Panc1 (cell line): Measurements from ENCODE around the gene CLDN4. TPM values are rescaled to one million over a fixed set of nuclear protein-coding genes. Genes with fewer than 3 reads are reported as not detected.

Experiments used
- ATAC-seq: fragments of 200-7000 bp; cut with Tn5 transposase; 2 replicates; pipeline ENCODE4 v1.9.1; 2020; ENCODE audit warnings: mild to moderate bottlenecking, moderate library complexity
- BruUV-seq: library from RNA; stranded (reverse); fragments of 400-500 nt; replicated peaks from 2 replicates; lab custom pipeline; 2021; lab: Mats Ljungman, UMichigan
- CTCF ChIA-PET: fragments of 300-600 bp; sonication (Branson Sonifier 250); formaldehyde crosslinking; loops from one replicate; lab custom pipeline; 2022; ENCODE audit warnings: antibody characterized with exemption; lab: Charles Lee
- POLR2A ChIA-PET: fragments of 300-600 bp; sonication (Branson Sonifier 250); formaldehyde crosslinking; loops from one replicate; lab custom pipeline; 2022; ENCODE audit warnings: antibody characterized with exemption; lab: Charles Lee
- DNase-seq: peaks from one replicate; pipeline ENCODE4 v3.0.0-alpha.2; 2010; ENCODE audit warnings: low read depth, low spot score
- H3K27ac ChIP-seq: 2 replicates; pipeline ENCODE4 v1.5.1; 2011; ENCODE audit warnings: mild to moderate bottlenecking, low read length, inconsistent platforms
- H3K27me3 ChIP-seq: fragments of 200-500 bp; sonication (Bioruptor generic); 2 replicates; pipeline ENCODE4 v1.6.0; 2014; ENCODE audit warnings: low read length, inconsistent platforms; ENCODE audit not compliant: control insufficient read depth, insufficient read depth
- H3K36me3 ChIP-seq: fragments of 200-500 bp; sonication (Bioruptor generic); 2 replicates; pipeline ENCODE4 v1.5.1; 2014; ENCODE audit warnings: inconsistent platforms, mild to moderate bottlenecking, low read length, moderate library complexity; ENCODE audit not compliant: control insufficient read depth, insufficient read depth
- H3K4me1 ChIP-seq: 2 replicates; pipeline ENCODE4 v1.5.1; 2011; ENCODE audit warnings: inconsistent platforms, mild to moderate bottlenecking, low read length, moderate library complexity; ENCODE audit not compliant: control insufficient read depth, insufficient read depth
- H3K4me3 ChIP-seq, 2 experiments: 2 replicates each; pipeline ENCODE4 v1.5.1; 2011 to 2012; ENCODE audit warnings: low read depth in 2 of 2, low read length in 2 of 2, mild to moderate bottlenecking in 2 of 2, inconsistent platforms in 1 of 2, moderate library complexity in 1 of 2
- H3K9me3 ChIP-seq: fragments of 200-500 bp; sonication (Bioruptor generic); 2 replicates; pipeline ENCODE4 v1.5.1; 2014; ENCODE audit warnings: low read depth, mild to moderate bottlenecking, inconsistent platforms, low read length, moderate library complexity; ENCODE audit not compliant: control insufficient read depth, insufficient read depth
- CTCF ChIP-seq: fragments of 450-650 bp; IDR thresholded peaks from 2 replicates; pipeline ENCODE4 v1.5.1; 2017; ENCODE audit warnings: mild to moderate bottlenecking
- POLR2AphosphoS5 ChIP-seq: IDR thresholded peaks from 2 replicates; pipeline ENCODE4 v1.6.1; 2012; ENCODE audit warnings: mild to moderate bottlenecking, low read depth, low read length, moderate library complexity
- SIN3A ChIP-seq: IDR thresholded peaks from 2 replicates; pipeline ENCODE4 v1.6.1; 2012; ENCODE audit warnings: low read depth, mild to moderate bottlenecking, low read length, moderate library complexity, borderline replicate concordance; ENCODE audit not compliant: insufficient read depth
- TCF7L2 ChIP-seq: IDR thresholded peaks from 2 replicates; pipeline ENCODE4 v1.6.1; 2011; ENCODE audit warnings: mild to moderate bottlenecking, low read depth, low read length, inconsistent platforms
- in situ Hi-C: cut with HindIII; loops from 2 replicates; pipeline ENCODE4 v1.10.0; 2016; ENCODE audit warnings: low sequenced_read_pairs, low pct_unique_long_range_greater_than_20kb
- intact Hi-C: fragments of 100-400 bp; cut with micrococcal nuclease; formaldehyde crosslinking; loops from one replicate; pipeline ENCODE4 v1.10.0; 2022; ENCODE audit not compliant: unreplicated experiment
- total RNA-seq: library from RNA; stranded (reverse); gene quantifications from one replicate; pipeline ENCODE4 v1.2.1, GENCODE V29; 2021; ENCODE audit not compliant: unreplicated experiment
- TF ChIP-seq, protein P1 (sequence below), 2 experiments: IDR thresholded peaks; 2 replicates each; pipeline ENCODE4 v1.6.1; 2011 to 2012; ENCODE audit warnings: low read depth in 2 of 2, control low read depth in 1 of 2, low read length in 1 of 2, mild to moderate bottlenecking in 1 of 2, moderate library complexity in 1 of 2; ENCODE audit not compliant: insufficient read depth in 1 of 2

Gene CLDN4
- total RNA-seq, 1 experiment from 2014 or later, result 295 TPM

DNA sequence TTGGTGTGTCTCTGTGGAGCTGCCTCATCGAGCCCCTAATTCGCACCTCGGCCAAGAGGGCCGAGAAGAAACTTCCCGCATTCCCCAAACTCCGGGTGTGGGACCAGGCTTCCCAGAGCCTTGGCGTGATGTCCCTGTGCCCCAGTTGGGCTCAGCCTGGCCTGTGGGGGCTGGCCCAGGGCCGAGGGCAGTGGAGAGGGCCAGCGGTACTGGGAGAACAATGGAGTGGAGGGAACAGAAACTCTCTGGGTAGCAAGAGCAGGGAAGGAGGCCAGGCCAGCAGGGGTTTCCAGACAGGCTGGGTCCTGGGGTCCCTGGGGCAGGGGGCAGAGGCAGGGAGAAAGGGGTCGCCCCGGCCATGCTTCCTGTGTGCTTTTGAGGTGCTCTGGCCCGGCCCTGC, 46.2 kb downstream of the CLDN4 start:
- ChIA-PET CTCF (no interaction called here), POLR2A (no interaction called here)
- in situ Hi-C loops (no loop called here), intact Hi-C loops (no loop called here)
- DNase-seq (no peak), ATAC-seq (no peak)
- H3K27me3 ChIP-seq, result no peaks in the 10 kb centered on the region
- no peak overlapping the region for H3K27ac ChIP-seq
- no peak overlapping the region for H3K4me3 ChIP-seq
- H3K4me1 ChIP-seq, result 0 out of 2 replicates have a peak, but pooled peaks cover 4% of the 10 kb centered on the region
- H3K9me3 ChIP-seq, result no peaks in the 10 kb centered on the region
- TF ChIP-seq SIN3A (no peak), CTCF (no peak), TCF7L2 (no peak), POLR2AphosphoS5 (no peak)
- TF ChIP-seq, protein P1, sequence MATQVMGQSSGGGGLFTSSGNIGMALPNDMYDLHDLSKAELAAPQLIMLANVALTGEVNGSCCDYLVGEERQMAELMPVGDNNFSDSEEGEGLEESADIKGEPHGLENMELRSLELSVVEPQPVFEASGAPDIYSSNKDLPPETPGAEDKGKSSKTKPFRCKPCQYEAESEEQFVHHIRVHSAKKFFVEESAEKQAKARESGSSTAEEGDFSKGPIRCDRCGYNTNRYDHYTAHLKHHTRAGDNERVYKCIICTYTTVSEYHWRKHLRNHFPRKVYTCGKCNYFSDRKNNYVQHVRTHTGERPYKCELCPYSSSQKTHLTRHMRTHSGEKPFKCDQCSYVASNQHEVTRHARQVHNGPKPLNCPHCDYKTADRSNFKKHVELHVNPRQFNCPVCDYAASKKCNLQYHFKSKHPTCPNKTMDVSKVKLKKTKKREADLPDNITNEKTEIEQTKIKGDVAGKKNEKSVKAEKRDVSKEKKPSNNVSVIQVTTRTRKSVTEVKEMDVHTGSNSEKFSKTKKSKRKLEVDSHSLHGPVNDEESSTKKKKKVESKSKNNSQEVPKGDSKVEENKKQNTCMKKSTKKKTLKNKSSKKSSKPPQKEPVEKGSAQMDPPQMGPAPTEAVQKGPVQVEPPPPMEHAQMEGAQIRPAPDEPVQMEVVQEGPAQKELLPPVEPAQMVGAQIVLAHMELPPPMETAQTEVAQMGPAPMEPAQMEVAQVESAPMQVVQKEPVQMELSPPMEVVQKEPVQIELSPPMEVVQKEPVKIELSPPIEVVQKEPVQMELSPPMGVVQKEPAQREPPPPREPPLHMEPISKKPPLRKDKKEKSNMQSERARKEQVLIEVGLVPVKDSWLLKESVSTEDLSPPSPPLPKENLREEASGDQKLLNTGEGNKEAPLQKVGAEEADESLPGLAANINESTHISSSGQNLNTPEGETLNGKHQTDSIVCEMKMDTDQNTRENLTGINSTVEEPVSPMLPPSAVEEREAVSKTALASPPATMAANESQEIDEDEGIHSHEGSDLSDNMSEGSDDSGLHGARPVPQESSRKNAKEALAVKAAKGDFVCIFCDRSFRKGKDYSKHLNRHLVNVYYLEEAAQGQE (IDR thresholded peaks at IDR 0.05; ENCODE audit: insufficient read depth in 1 of 2, low read depth in 2 of 2, low read length in 1 of 2), result no peak
- no TSS peak for BruUV-seq
- no peaks in the 10 kb centered on the region for H3K36me3 ChIP-seq

DNA sequence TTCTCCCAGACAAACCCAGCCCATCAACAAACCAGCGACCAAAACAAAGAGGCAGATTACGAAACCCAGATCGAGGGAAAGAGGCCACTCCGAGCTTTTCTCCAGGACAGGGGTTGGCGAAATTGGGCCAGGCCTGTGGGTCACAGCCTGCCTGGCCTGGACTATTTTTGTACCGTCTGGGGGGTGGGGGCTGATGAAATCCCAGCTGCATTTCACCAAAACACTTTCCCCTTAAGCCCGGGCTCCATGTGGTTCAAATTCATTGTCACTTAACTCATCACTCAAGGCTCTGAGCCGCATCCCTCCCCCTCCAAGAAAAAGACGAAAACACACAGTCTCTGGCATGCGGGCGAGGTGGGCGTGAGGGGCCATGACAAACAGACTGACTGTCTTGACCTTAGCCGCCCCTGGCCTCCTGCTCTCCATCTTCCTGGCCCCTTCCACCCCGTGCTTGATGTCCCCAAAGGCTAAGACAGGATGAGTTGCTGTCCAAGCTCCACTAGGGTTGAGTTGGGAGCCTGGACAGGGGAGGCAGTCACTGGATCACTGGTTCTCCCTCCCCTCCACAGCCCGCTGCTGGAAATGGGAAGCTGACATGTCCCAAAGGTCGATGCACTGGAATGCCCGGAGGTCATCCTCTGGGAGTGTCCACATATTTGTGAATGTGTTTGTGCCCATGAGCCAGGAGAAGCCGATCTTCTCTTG, 49.3 kb downstream of the CLDN4 start:
- ChIA-PET CTCF (interaction anchor here (0.7 kb wide), 1 partner anchor 295 kb away, joined by 3 read pairs; no protein-coding TSS in a partner anchor), POLR2A (no interaction called here)
- Histone ChIP-seq H3K36me3 (no peaks in the 10 kb centered on the region), H3K4me1 (0 out of 2 replicates have a peak, but pooled peaks cover 4% of the 10 kb centered on the region), H3K27ac (no peak overlapping the region), H3K9me3 (no peaks in the 10 kb centered on the region), H3K27me3 (no peaks in the 10 kb centered on the region), H3K4me3 (no peak overlapping the region)
- DNase-seq, result no peak
- peak; percentile 19; the same call in 1 of the 2 replicates for ATAC-seq
- no TSS peak for BruUV-seq
- in situ Hi-C loops (no loop called here), intact Hi-C loops (no loop called here)
- TF ChIP-seq TCF7L2, result no peak
- TF ChIP-seq, protein P1 (IDR thresholded peaks at IDR 0.05; ENCODE audit: insufficient read depth in 1 of 2, low read depth in 2 of 2, low read length in 1 of 2), result no peak
- no peak for TF ChIP-seq SIN3A
- no peak for TF ChIP-seq POLR2AphosphoS5
- no peak for TF ChIP-seq CTCF
